GM12892 (cell line): ENCODE data around the gene SHISA7.

Source experiments
- POLR2A ChIP-seq: IDR thresholded peaks from 2 replicates; pipeline ENCODE4 v1.6.1; 2011; ENCODE audit warnings: low read depth, low read length, control low read depth
- POLR2AphosphoS5 ChIP-seq: IDR thresholded peaks from 2 replicates; pipeline ENCODE4 v1.6.1; 2011; ENCODE audit warnings: low read depth, low read length, control low read depth
- TAF1 ChIP-seq: IDR thresholded peaks from 2 replicates; pipeline ENCODE4 v1.6.1; 2011; ENCODE audit warnings: low read depth, mild to moderate bottlenecking, control low read depth, low read length, borderline replicate concordance

DNA sequence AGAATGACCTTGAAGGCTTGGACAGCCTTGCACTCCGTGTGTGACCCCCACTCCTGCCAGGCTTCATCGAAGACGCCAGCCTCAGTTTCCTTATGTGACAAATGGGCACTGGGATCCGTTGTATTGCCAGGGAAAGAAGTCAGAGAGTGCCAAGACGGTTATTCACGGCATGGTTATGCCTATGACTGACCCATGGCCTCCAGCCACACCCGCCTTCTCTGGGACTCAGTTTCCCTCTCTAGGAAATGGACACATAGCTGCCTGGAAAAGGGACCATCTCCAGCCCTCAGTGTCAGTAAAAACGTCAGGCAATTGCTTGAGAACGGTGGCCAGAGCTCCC, 34.6 kb downstream of the SHISA7 start:
- TF ChIP-seq POLR2AphosphoS5 (no peak), POLR2A (no peak), TAF1 (no peak)
